HCT116 (cell line): ENCODE data around the gene RP9. TPM values are rescaled to one million over a fixed set of nuclear protein-coding genes. Genes with fewer than 3 reads are reported as not detected.

Experiments used
- ATAC-seq: fragments of 200-7000 bp; cut with Tn5 transposase; 2 replicates; pipeline ENCODE4 v1.9.1; 2020; ENCODE audit warnings: mild to moderate bottlenecking, moderate library complexity
- BruUV-seq: library from RNA; stranded (reverse); fragments of 400-500 nt; replicated peaks from 2 replicates; lab custom pipeline; 2021; lab: Mats Ljungman, UMichigan
- CTCF ChIA-PET: fragments of 300-600 bp; sonication (Branson Sonifier 250); formaldehyde crosslinking; loops from one replicate; lab custom pipeline; 2021; ENCODE audit warnings: antibody characterized with exemption; lab: Charles Lee
- POLR2A ChIA-PET: fragments of 300-600, 350-600 bp; sonication (Branson Sonifier 250); formaldehyde crosslinking; loops from one replicate; lab custom pipeline; 2021; ENCODE audit warnings: antibody characterized with exemption; lab: Charles Lee
- RAD21 ChIA-PET, 2 experiments: fragments of 300-600 bp; sonication (Branson Sonifier 250); formaldehyde crosslinking; loops; one replicate each; lab custom pipeline; 2023; ENCODE audit warnings: low total read pairs in 2 of 2; ENCODE audit not compliant: uncharacterized antibody in 2 of 2, unreplicated experiment in 2 of 2, low non-redundant PET in 1 of 2; lab: Charles Lee
- DNase-seq: peaks from one replicate; pipeline ENCODE4 v3.0.0-alpha.2; 2010; ENCODE audit warnings: low read depth, low spot score
- H2AFZ ChIP-seq: fragments of 200-600 bp; shearing (Covaris generic), sonication (generic); 2 replicates; pipeline ENCODE4 v1.6.1; 2017; ENCODE audit warnings: low read depth, mixed run types, mixed read lengths, antibody characterized with exemption, low read length; ENCODE audit not compliant: poor library complexity, severe bottlenecking
- H3K27ac ChIP-seq: 2 replicates; pipeline ENCODE4 v1.5.1; 2012; ENCODE audit warnings: low read depth, low read length
- H3K27me3 ChIP-seq: fragments of 200-600 bp; sonication (generic); 2 replicates; pipeline ENCODE4 v1.6.1; 2016; ENCODE audit warnings: mixed run types, low read length, mixed read lengths; ENCODE audit not compliant: insufficient read depth
- H3K36me3 ChIP-seq, 2 experiments: fragments of 200-500 bp in 1 of 2; fragments of 200-600 bp in 1 of 2; sonication (Bioruptor generic) in 1 of 2; sonication (generic) in 1 of 2; 2 replicates each; pipeline versions ENCODE4 v1.5.1 to v1.6.1; 2014 to 2016; ENCODE audit warnings: low read length in 2 of 2, inconsistent platforms in 1 of 2, mixed read lengths in 1 of 2, mixed run types in 1 of 2; ENCODE audit not compliant: insufficient read depth in 2 of 2, control insufficient read depth in 1 of 2
- H3K4me1 ChIP-seq, 2 experiments: fragments of 200-600 bp in 1 of 2; sonication (generic) in 1 of 2; 2 replicates each; pipeline versions ENCODE4 v1.5.1 to v1.6.1; 2012 to 2017; ENCODE audit warnings: low read length in 2 of 2, inconsistent platforms in 1 of 2, mild to moderate bottlenecking in 1 of 2, mixed read lengths in 1 of 2, mixed run types in 1 of 2, moderate library complexity in 1 of 2; ENCODE audit not compliant: insufficient read depth in 2 of 2, control insufficient read depth in 1 of 2
- H3K4me2 ChIP-seq: fragments of 200-600 bp; sonication (generic); 2 replicates; pipeline ENCODE4 v1.6.1; 2017; ENCODE audit warnings: mixed run types, low read length, mixed read lengths
- H3K4me3 ChIP-seq, 2 experiments: fragments of 200-600 bp in 1 of 2; sonication (generic) in 1 of 2; replicated peaks in 1 of 2; 2 replicates each; pipeline ENCODE4 v1.5.1; 2011 to 2016; ENCODE audit warnings: low read length in 2 of 2, control low read depth in 1 of 2, low read depth in 1 of 2, mild to moderate bottlenecking in 1 of 2, mixed read lengths in 1 of 2, mixed run types in 1 of 2
- H3K79me2 ChIP-seq: fragments of 200-600 bp; sonication (generic); 2 replicates; pipeline ENCODE4 v1.6.1; 2017; ENCODE audit warnings: mild to moderate bottlenecking, mixed run types, low read length, moderate library complexity, mixed read lengths; ENCODE audit not compliant: insufficient read depth
- H3K9ac ChIP-seq: fragments of 200-600 bp; sonication (generic); 2 replicates; pipeline ENCODE4 v1.6.1; 2016; ENCODE audit warnings: low read length, mixed read lengths
- H3K9me2 ChIP-seq: fragments of 200-600 bp; sonication (generic), shearing (Covaris generic); 2 replicates; pipeline ENCODE4 v1.6.1; 2017; ENCODE audit warnings: mixed run types, mild to moderate bottlenecking, moderate library complexity; ENCODE audit not compliant: insufficient read depth
- H3K9me3 ChIP-seq, 2 experiments: fragments of 200-500 bp in 1 of 2; fragments of 200-600 bp in 1 of 2; sonication (Bioruptor generic) in 1 of 2; sonication (generic) in 1 of 2; 2 replicates each; pipeline ENCODE4 v1.6.1; 2014 to 2017; ENCODE audit warnings: low read length in 2 of 2, mixed read lengths in 2 of 2, inconsistent platforms in 1 of 2, low read depth in 1 of 2, mild to moderate bottlenecking in 1 of 2, mixed run types in 1 of 2, moderate library complexity in 1 of 2; ENCODE audit not compliant: control insufficient read depth in 1 of 2, insufficient read depth in 1 of 2
- H4K20me1 ChIP-seq: fragments of 200-600 bp; sonication (generic), shearing (Covaris generic); 2 replicates; pipeline ENCODE4 v1.6.1; 2017; ENCODE audit warnings: mixed run types, mild to moderate bottlenecking, moderate library complexity; ENCODE audit not compliant: insufficient read depth
- CBX3 ChIP-seq: IDR thresholded peaks from 2 replicates; pipeline ENCODE4 v1.6.1; 2012; ENCODE audit warnings: low read depth
- CEBPB ChIP-seq: IDR thresholded peaks from 2 replicates; pipeline ENCODE4 v1.6.1; 2012; ENCODE audit warnings: low read depth
- ELF1 ChIP-seq: IDR thresholded peaks from 2 replicates; pipeline ENCODE4 v1.6.1; 2012; ENCODE audit warnings: low read depth, borderline replicate concordance
- EZH2 ChIP-seq: fragments of 200-600 bp; sonication (generic); IDR thresholded peaks from 2 replicates; pipeline ENCODE4 v1.6.1; 2017; ENCODE audit warnings: antibody characterized with exemption, mixed run types
- EZH2phosphoT487 ChIP-seq: fragments of 200-600 bp; IDR thresholded peaks from 2 replicates; pipeline ENCODE4 v1.6.1; 2018; ENCODE audit warnings: antibody characterized with exemption, borderline replicate concordance
- FOSL1 ChIP-seq: IDR thresholded peaks from 2 replicates; pipeline ENCODE4 v1.6.1; 2012; ENCODE audit warnings: low read depth
- JUND ChIP-seq: IDR thresholded peaks from 2 replicates; pipeline ENCODE4 v1.6.1; 2012
- POLR2A ChIP-seq: IDR thresholded peaks from 2 replicates; pipeline ENCODE4 v1.7.0; 2011; ENCODE audit warnings: borderline replicate concordance; ENCODE audit not compliant: insufficient read depth, insufficient read length; ENCODE audit errors: extremely low read depth
- POLR2AphosphoS5 ChIP-seq: IDR thresholded peaks from 2 replicates; pipeline ENCODE4 v1.6.1; 2011; ENCODE audit warnings: mild to moderate bottlenecking, low read depth, low read length, moderate library complexity
- RAD21 ChIP-seq: IDR thresholded peaks from 2 replicates; pipeline ENCODE4 v1.6.1; 2012; ENCODE audit warnings: low read depth, mild to moderate bottlenecking
- SIN3A ChIP-seq: IDR thresholded peaks from 2 replicates; pipeline ENCODE4 v1.6.1; 2012; ENCODE audit warnings: low read depth
- SP1 ChIP-seq: IDR thresholded peaks from 2 replicates; pipeline ENCODE4 v1.6.1; 2012; ENCODE audit warnings: low read depth
- SRF ChIP-seq: IDR thresholded peaks from 2 replicates; pipeline ENCODE4 v1.6.1; 2012; ENCODE audit warnings: low read depth
- TCF7L2 ChIP-seq: IDR thresholded peaks from 2 replicates; pipeline ENCODE4 v1.7.0; 2011; ENCODE audit warnings: borderline replicate concordance, inconsistent platforms; ENCODE audit not compliant: insufficient read depth, insufficient read length; ENCODE audit errors: extremely low read depth
- YY1 ChIP-seq: IDR thresholded peaks from 2 replicates; pipeline ENCODE4 v1.6.1; 2011; ENCODE audit warnings: low read length, low read depth, moderate library complexity, mild to moderate bottlenecking; ENCODE audit not compliant: insufficient replicate concordance; ENCODE audit errors: extremely low read depth
- ZFX ChIP-seq: fragments of 450-650 bp; IDR thresholded peaks from 2 replicates; pipeline ENCODE4 v1.6.1; 2017
- ZNF274 ChIP-seq: fragments of 200-500 bp; sonication (Bioruptor generic); IDR thresholded peaks from 2 replicates; pipeline ENCODE4 v1.6.1; 2014; ENCODE audit warnings: mild to moderate bottlenecking, low read depth, low read length, inconsistent platforms
- intact Hi-C: fragments of 100-400 bp; cut with micrococcal nuclease; formaldehyde crosslinking; loops from 2 replicates; pipeline ENCODE4 v1.10.0; 2022
- total RNA-seq: library from RNA; stranded (reverse); gene quantifications from one replicate; pipeline ENCODE4 v1.2.1, GENCODE V29; 2021; ENCODE audit not compliant: unreplicated experiment
- TF ChIP-seq, protein P1 (sequence below): IDR thresholded peaks from 2 replicates; pipeline ENCODE4 v1.6.1; 2012; ENCODE audit warnings: low read depth
- TF ChIP-seq, protein P2 (sequence below): IDR thresholded peaks from 2 replicates; pipeline ENCODE4 v1.6.1; 2012

RP9 gene
- total RNA-seq, 1 experiment from 2014 or later = 14.2 TPM

DNA sequence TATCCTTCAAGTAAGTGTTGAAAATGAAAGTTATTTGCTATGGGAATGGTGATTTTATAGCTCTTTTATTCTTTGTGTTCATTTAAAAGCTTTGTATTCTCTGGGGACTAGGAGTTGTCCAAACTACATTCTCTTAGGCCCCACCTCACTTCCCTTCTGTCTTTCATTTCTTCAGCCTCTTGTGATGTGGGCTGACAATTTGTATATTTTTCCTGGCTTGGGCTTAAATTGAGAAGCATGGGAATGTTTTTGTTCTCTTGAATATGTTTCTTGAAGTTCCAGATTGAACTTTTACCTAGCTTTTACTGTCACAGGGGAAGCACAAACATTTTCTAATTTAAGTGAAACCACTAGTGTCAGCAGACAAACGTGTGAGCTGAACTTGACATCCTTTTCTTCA, 48.1 kb upstream of the RP9 start:
- H3K9ac ChIP-seq = no peak overlapping the region

More for the DNA sequence above, 48.1 kb upstream of the RP9 start:
- no peaks in the 10 kb centered on the region for H3K9me2 ChIP-seq
- no peak overlapping the region for H3K27ac ChIP-seq
- no peak overlapping the region for H3K4me3 ChIP-seq
- ATAC-seq (no peak), DNase-seq (no peak)
- H3K36me3 ChIP-seq = no peaks in the 10 kb centered on the region
- H3K27me3 ChIP-seq = no peaks in the 10 kb centered on the region
- H3K9me3 ChIP-seq = no peaks in the 10 kb centered on the region
- H2AFZ ChIP-seq = no peak overlapping the region
- ChIA-PET CTCF (no interaction called here), RAD21 (no interaction called here), POLR2A (no interaction called here)
- H3K4me2 ChIP-seq = no peak overlapping the region
- H3K79me2 ChIP-seq = no peaks in the 10 kb centered on the region
- no peak for TF ChIP-seq TCF7L2
- no peak for TF ChIP-seq RAD21
- TF ChIP-seq JUND = no peak
- TF ChIP-seq POLR2A = no peak
- no peak for TF ChIP-seq ZFX
- TF ChIP-seq POLR2AphosphoS5 = no peak
- TF ChIP-seq YY1 = no peak
- no peak for TF ChIP-seq SIN3A
- TF ChIP-seq, protein P1, sequence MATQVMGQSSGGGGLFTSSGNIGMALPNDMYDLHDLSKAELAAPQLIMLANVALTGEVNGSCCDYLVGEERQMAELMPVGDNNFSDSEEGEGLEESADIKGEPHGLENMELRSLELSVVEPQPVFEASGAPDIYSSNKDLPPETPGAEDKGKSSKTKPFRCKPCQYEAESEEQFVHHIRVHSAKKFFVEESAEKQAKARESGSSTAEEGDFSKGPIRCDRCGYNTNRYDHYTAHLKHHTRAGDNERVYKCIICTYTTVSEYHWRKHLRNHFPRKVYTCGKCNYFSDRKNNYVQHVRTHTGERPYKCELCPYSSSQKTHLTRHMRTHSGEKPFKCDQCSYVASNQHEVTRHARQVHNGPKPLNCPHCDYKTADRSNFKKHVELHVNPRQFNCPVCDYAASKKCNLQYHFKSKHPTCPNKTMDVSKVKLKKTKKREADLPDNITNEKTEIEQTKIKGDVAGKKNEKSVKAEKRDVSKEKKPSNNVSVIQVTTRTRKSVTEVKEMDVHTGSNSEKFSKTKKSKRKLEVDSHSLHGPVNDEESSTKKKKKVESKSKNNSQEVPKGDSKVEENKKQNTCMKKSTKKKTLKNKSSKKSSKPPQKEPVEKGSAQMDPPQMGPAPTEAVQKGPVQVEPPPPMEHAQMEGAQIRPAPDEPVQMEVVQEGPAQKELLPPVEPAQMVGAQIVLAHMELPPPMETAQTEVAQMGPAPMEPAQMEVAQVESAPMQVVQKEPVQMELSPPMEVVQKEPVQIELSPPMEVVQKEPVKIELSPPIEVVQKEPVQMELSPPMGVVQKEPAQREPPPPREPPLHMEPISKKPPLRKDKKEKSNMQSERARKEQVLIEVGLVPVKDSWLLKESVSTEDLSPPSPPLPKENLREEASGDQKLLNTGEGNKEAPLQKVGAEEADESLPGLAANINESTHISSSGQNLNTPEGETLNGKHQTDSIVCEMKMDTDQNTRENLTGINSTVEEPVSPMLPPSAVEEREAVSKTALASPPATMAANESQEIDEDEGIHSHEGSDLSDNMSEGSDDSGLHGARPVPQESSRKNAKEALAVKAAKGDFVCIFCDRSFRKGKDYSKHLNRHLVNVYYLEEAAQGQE = no peak
- TF ChIP-seq CEBPB = no peak
- TF ChIP-seq, protein P2, sequence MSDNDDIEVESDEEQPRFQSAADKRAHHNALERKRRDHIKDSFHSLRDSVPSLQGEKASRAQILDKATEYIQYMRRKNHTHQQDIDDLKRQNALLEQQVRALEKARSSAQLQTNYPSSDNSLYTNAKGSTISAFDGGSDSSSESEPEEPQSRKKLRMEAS = no peak
- TF ChIP-seq ELF1 = no peak
- TF ChIP-seq EZH2 = no peak
- TF ChIP-seq SRF = no peak
- no peak for TF ChIP-seq CBX3
- no peak for TF ChIP-seq ZNF274
- TF ChIP-seq FOSL1 = no peak
- TF ChIP-seq EZH2phosphoT487 = no peak
- no peak for TF ChIP-seq SP1
- no peaks in the 10 kb centered on the region for H3K4me1 ChIP-seq
- BruUV-seq = no TSS peak
- H4K20me1 ChIP-seq = no peaks in the 10 kb centered on the region
- intact Hi-C loops = no loop called here
